HEK293T (cell line): ENCODE measurements around the gene NLN.

ENCODE experiments used
- ARNT ChIP-seq: fragments of 450-650 bp; IDR thresholded peaks from 2 replicates; pipeline ENCODE4 v1.6.1; 2017; ENCODE audit warnings: mild to moderate bottlenecking
- FOXK2 ChIP-seq: fragments of 450-650 bp; IDR thresholded peaks from 2 replicates; pipeline ENCODE4 v1.6.1; 2016; ENCODE audit warnings: mild to moderate bottlenecking
- SUZ12 ChIP-seq: fragments of 450-650 bp; IDR thresholded peaks from 2 replicates; pipeline ENCODE4 v1.6.1; 2016; ENCODE audit warnings: mild to moderate bottlenecking

DNA sequence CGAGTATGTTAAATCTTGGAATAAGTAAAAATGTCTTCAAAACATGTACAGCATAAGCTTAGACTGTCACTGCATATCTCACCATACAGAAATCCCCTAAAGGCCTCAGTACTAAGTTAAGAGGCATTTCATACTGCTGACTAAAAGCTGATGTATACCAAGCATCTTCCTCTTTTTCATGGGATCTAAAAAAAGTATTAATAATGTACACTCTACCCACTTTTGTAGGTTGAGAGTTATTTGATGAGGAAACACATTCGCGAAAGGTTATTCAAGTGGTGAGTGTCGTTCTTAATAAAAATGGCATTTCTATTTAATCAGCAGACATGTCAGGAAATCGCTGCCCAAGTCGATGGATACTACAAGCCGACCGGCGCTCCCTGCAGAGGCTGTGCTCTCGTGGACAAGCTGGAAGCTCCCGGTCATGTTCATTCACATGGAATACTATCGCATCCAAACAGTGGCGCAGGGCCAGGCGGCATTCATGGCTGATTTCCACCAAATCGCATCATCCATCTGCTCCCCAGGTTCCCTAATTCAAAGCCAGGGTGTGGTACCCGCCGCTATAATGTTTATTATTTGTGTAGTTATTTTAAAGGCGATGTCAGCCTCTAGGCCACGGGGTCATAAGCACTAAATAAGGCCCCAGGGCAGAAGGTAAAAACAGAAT, 820 bp upstream of the NLN start:
- TF ChIP-seq FOXK2 (no peak), SUZ12 (no peak), ARNT (no peak)
